Measurements from ENCODE around the gene PRCP. TPM values are rescaled to one million over a fixed set of nuclear protein-coding genes. Genes with fewer than 3 reads are reported as not detected.

The PRCP gene
- total RNA-seq, 1 experiment from 2014 or later: 57.0 TPM

DNA sequence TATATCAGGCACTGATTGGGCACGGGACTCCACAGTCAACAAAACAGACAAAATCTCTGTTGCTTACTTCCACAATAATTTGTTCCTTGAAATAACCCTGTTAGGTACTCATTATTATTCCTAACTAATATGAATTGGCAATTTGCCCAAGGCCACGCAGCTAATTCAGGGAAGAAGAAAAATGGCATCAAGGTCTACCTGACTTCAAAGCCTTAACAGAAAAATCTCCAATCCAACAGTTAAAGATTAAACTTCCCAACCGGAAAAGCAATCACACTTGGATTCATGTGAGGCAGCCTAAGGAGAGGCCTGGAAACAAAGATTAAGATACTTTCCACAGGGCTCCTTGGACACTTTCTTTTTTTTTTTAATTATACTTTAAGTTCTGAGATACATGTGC lies 68.9 kb downstream of the PRCP start:
- ATAC-seq: no peak
- Histone ChIP-seq H3K27ac (ENCODE audit: low read length) (no peak overlapping the region), H3K36me3 (ENCODE audit: control insufficient read depth, insufficient read depth, low read length) (no peaks in the 10 kb centered on the region), H3K9me3 (ENCODE audit: control insufficient read depth, insufficient read depth, low read depth, low read length) (no peaks in the 10 kb centered on the region), H3K4me1 (ENCODE audit: control insufficient read depth, insufficient read depth, low read length) (no peaks in the 10 kb centered on the region; the same call in 1 of the 2 replicates), H3K4me3 (ENCODE audit: low read depth in 2 of 2, low read length in 2 of 2) (no peak overlapping the region), H3K27me3 (ENCODE audit: control insufficient read depth, insufficient read depth, low read length) (no peaks in the 10 kb centered on the region)
- intact Hi-C loops (cut with micrococcal nuclease; ENCODE audit: unreplicated experiment): no loop called here
- no peak for TF ChIP-seq TCF7L2 (IDR thresholded peaks at IDR 0.05; ENCODE audit: low read depth, low read length)
- TF ChIP-seq SIN3A (IDR thresholded peaks at IDR 0.05; ENCODE audit: borderline replicate concordance, insufficient read depth, low read depth, low read length): no peak
- TF ChIP-seq, protein P1, sequence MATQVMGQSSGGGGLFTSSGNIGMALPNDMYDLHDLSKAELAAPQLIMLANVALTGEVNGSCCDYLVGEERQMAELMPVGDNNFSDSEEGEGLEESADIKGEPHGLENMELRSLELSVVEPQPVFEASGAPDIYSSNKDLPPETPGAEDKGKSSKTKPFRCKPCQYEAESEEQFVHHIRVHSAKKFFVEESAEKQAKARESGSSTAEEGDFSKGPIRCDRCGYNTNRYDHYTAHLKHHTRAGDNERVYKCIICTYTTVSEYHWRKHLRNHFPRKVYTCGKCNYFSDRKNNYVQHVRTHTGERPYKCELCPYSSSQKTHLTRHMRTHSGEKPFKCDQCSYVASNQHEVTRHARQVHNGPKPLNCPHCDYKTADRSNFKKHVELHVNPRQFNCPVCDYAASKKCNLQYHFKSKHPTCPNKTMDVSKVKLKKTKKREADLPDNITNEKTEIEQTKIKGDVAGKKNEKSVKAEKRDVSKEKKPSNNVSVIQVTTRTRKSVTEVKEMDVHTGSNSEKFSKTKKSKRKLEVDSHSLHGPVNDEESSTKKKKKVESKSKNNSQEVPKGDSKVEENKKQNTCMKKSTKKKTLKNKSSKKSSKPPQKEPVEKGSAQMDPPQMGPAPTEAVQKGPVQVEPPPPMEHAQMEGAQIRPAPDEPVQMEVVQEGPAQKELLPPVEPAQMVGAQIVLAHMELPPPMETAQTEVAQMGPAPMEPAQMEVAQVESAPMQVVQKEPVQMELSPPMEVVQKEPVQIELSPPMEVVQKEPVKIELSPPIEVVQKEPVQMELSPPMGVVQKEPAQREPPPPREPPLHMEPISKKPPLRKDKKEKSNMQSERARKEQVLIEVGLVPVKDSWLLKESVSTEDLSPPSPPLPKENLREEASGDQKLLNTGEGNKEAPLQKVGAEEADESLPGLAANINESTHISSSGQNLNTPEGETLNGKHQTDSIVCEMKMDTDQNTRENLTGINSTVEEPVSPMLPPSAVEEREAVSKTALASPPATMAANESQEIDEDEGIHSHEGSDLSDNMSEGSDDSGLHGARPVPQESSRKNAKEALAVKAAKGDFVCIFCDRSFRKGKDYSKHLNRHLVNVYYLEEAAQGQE (IDR thresholded peaks at IDR 0.05; ENCODE audit: insufficient read depth in 1 of 2, low read depth in 2 of 2, low read length in 1 of 2): no peak
- TF ChIP-seq, protein P2, sequence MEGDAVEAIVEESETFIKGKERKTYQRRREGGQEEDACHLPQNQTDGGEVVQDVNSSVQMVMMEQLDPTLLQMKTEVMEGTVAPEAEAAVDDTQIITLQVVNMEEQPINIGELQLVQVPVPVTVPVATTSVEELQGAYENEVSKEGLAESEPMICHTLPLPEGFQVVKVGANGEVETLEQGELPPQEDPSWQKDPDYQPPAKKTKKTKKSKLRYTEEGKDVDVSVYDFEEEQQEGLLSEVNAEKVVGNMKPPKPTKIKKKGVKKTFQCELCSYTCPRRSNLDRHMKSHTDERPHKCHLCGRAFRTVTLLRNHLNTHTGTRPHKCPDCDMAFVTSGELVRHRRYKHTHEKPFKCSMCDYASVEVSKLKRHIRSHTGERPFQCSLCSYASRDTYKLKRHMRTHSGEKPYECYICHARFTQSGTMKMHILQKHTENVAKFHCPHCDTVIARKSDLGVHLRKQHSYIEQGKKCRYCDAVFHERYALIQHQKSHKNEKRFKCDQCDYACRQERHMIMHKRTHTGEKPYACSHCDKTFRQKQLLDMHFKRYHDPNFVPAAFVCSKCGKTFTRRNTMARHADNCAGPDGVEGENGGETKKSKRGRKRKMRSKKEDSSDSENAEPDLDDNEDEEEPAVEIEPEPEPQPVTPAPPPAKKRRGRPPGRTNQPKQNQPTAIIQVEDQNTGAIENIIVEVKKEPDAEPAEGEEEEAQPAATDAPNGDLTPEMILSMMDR (IDR thresholded peaks at IDR 0.05): no peak
- no peak for TF ChIP-seq POLR2AphosphoS5 (IDR thresholded peaks at IDR 0.05; ENCODE audit: low read depth, low read length)
- POLR2A ChIA-PET: no interaction called here
- CTCF ChIA-PET: interaction anchor here (0.6 kb wide), 1 partner anchor 134 kb away, joined by 8 read pairs; no protein-coding TSS in a partner anchor
- BruUV-seq (replicated peaks): no TSS peak
- no peak for DNase-seq (ENCODE audit: low read depth, low spot score)
- in situ Hi-C loops (cut with HindIII; ENCODE audit: low pct_unique_long_range_greater_than_20kb, low sequenced_read_pairs): no loop called here

DNA sequence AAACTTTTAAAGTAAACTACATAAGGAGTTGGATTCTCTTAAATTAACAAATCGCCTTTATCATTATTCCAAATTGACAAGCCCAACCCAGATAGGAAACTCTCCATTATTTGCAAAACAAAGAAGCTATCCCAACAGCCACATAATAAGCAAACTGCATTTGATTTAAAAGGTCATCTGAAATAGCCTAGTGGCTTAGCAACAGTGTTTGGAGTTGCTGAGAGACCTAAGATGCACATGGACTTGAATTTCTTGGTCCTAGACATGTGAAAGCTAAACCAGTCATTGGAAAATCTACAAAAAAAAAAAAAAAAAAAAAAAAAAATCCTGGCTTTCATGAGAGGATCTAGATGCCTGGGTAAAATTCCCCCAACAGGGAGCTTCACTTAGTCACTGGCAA lies 69.5 kb downstream of the PRCP start:
- DNase-seq (ENCODE audit: low read depth, low spot score) (no peak), ATAC-seq (no peak)
- Histone ChIP-seq H3K27ac (ENCODE audit: low read length) (no peak overlapping the region), H3K36me3 (ENCODE audit: control insufficient read depth, insufficient read depth, low read length) (no peaks in the 10 kb centered on the region), H3K4me1 (ENCODE audit: control insufficient read depth, insufficient read depth, low read length) (no peaks in the 10 kb centered on the region; the same call in 1 of the 2 replicates), H3K4me3 (ENCODE audit: low read depth in 2 of 2, low read length in 2 of 2) (no peak overlapping the region), H3K9me3 (ENCODE audit: control insufficient read depth, insufficient read depth, low read depth, low read length) (no peaks in the 10 kb centered on the region), H3K27me3 (ENCODE audit: control insufficient read depth, insufficient read depth, low read length) (no peaks in the 10 kb centered on the region)
- in situ Hi-C loops (cut with HindIII; ENCODE audit: low pct_unique_long_range_greater_than_20kb, low sequenced_read_pairs) (no loop called here), intact Hi-C loops (cut with micrococcal nuclease; ENCODE audit: unreplicated experiment) (no loop called here)
- TF ChIP-seq SIN3A (IDR thresholded peaks at IDR 0.05; ENCODE audit: borderline replicate concordance, insufficient read depth, low read depth, low read length): no peak
- TF ChIP-seq, protein P1 (IDR thresholded peaks at IDR 0.05; ENCODE audit: insufficient read depth in 1 of 2, low read depth in 2 of 2, low read length in 1 of 2): no peak
- no peak for TF ChIP-seq TCF7L2 (IDR thresholded peaks at IDR 0.05; ENCODE audit: low read depth, low read length)
- TF ChIP-seq, protein P2 (IDR thresholded peaks at IDR 0.05): no peak
- no peak for TF ChIP-seq POLR2AphosphoS5 (IDR thresholded peaks at IDR 0.05; ENCODE audit: low read depth, low read length)
- POLR2A ChIA-PET: no interaction called here
- CTCF ChIA-PET: interaction anchor here (0.6 kb wide), 1 partner anchor 134 kb away, joined by 8 read pairs; no protein-coding TSS in a partner anchor
- no TSS peak for BruUV-seq (replicated peaks)
